HL-60 (cell line): ENCODE measurements around the gene PASD1.

Source experiments
- DNase-seq, 2 experiments: peaks; one replicate each; pipeline ENCODE4 v3.0.0-alpha.2; 2010 to 2020; ENCODE audit warnings: low read depth in 1 of 2, low spot score in 1 of 2
- H3K27ac ChIP-seq: fragments of 250-450 bp; sonication (Bioruptor Pico); replicated peaks from 2 replicates; pipeline ENCODE4 v1.5.1; 2020; ENCODE audit warnings: mild to moderate bottlenecking, moderate library complexity
- H3K27me3 ChIP-seq: fragments of 250-450 bp; sonication (Bioruptor Pico); 2 replicates; pipeline ENCODE4 v1.5.1; 2021; ENCODE audit warnings: mild to moderate bottlenecking, moderate library complexity; ENCODE audit not compliant: insufficient read depth, poor library complexity, severe bottlenecking
- H3K4me3 ChIP-seq: replicated peaks from 2 replicates; pipeline ENCODE4 v1.5.1; 2011; ENCODE audit warnings: mild to moderate bottlenecking, control low read depth, low read length; ENCODE audit not compliant: insufficient read depth
- CTCF ChIP-seq: IDR thresholded peaks from one replicate; pipeline ENCODE4 v1.5.1; 2011; ENCODE audit warnings: low read length, control low read depth, inconsistent platforms; ENCODE audit not compliant: insufficient read depth
- GABPA ChIP-seq: IDR thresholded peaks from 2 replicates; pipeline ENCODE4 v1.6.1; 2012; ENCODE audit warnings: low read depth
- POLR2AphosphoS5 ChIP-seq: IDR thresholded peaks from 2 replicates; pipeline ENCODE4 v1.6.1; 2012; ENCODE audit warnings: low read depth
- REST ChIP-seq: IDR thresholded peaks from 2 replicates; pipeline ENCODE4 v1.6.1; 2012; ENCODE audit warnings: low read depth; ENCODE audit not compliant: insufficient replicate concordance
- SPI1 ChIP-seq: IDR thresholded peaks from 2 replicates; pipeline ENCODE4 v1.6.1; 2012; ENCODE audit warnings: low read depth, mild to moderate bottlenecking, borderline replicate concordance

PASD1 gene

GRCh38 chrX:151713849-151714248 is 150.4 kb downstream of the PASD1 start:
- Histone ChIP-seq H3K27me3 (no peaks in the 10 kb centered on the region), H3K4me3 (no peak overlapping the region), H3K27ac (no peak overlapping the region)
- peak; percentile 31 for TF ChIP-seq CTCF
- no peak for TF ChIP-seq SPI1
- TF ChIP-seq GABPA = no peak
- no peak for TF ChIP-seq REST
- peak in 1 of 2 experiments; percentile 23 for DNase-seq

GRCh38 chrX:151714362-151714761 is 150.9 kb downstream of the PASD1 start:
- no peak for DNase-seq
- Histone ChIP-seq H3K27me3 (no peaks in the 10 kb centered on the region), H3K4me3 (no peak overlapping the region), H3K27ac (no peak overlapping the region)
- TF ChIP-seq SPI1 = no peak
- no peak for TF ChIP-seq GABPA
- TF ChIP-seq REST = no peak
- no peak for TF ChIP-seq POLR2AphosphoS5
- no peak for TF ChIP-seq CTCF

- no peaks in the 10 kb centered on the region for H3K27me3 ChIP-seq
- H3K4me3 ChIP-seq = no peak within 1 kb of the TSS
- H3K27ac ChIP-seq = no peak within 1 kb of the TSS
- TF ChIP-seq CTCF = no peak
- no peak for TF ChIP-seq POLR2AphosphoS5
- TF ChIP-seq GABPA = no peak
- TF ChIP-seq REST = no peak
- no peak for DNase-seq
Observed at GRCh38 chrX:151715752-151716151, 152.3 kb downstream of the PASD1 start, which contains the start of gene FATE1. TSS of gene FATE1 (plus strand) at chrX:151716035. CDS start at chrX:151716120, 85 bp downstream.
